SJSA1 (cell line): ENCODE measurements around the gene MAGI2. TPM values are rescaled to one million over a fixed set of nuclear protein-coding genes. Genes with fewer than 3 reads are reported as not detected.
A peak's percentile ranks its signal among the peaks of the same experiment; 100 is the strongest.

Experiments
- DNase-seq, 2 experiments: peaks; one replicate each; pipeline ENCODE4 v3.0.0-alpha.2; 2015 to 2020; ENCODE audit warnings: low spot score in 2 of 2, low read depth in 1 of 2
- H3K27ac ChIP-seq: fragments of 250-450 bp; sonication (Bioruptor Pico); 2 replicates; pipeline ENCODE4 v1.5.1; 2020; ENCODE audit warnings: mild to moderate bottlenecking, moderate library complexity
- H3K27me3 ChIP-seq: fragments of 250-450 bp; sonication (Bioruptor Pico); replicated peaks from 2 replicates; pipeline ENCODE4 v1.5.1; 2020; ENCODE audit warnings: mild to moderate bottlenecking, moderate library complexity
- H3K36me3 ChIP-seq: fragments of 250-450 bp; sonication (Bioruptor Pico); 2 replicates; pipeline ENCODE4 v1.5.1; 2020; ENCODE audit warnings: mild to moderate bottlenecking
- H3K4me1 ChIP-seq: fragments of 250-450 bp; sonication (Bioruptor Pico); replicated peaks from 2 replicates; pipeline ENCODE4 v1.6.1; 2021; ENCODE audit warnings: mild to moderate bottlenecking
- H3K4me3 ChIP-seq: fragments of 250-450 bp; sonication (Bioruptor Pico); 2 replicates; pipeline ENCODE4 v1.5.1; 2020; ENCODE audit warnings: mild to moderate bottlenecking
- H3K9me3 ChIP-seq: fragments of 250-450 bp; sonication (Bioruptor Pico); replicated peaks from 2 replicates; pipeline ENCODE4 v1.5.1; 2020; ENCODE audit warnings: mild to moderate bottlenecking
- total RNA-seq: library from RNA; depleted of rRNA; stranded (reverse); fragments of >200 nt; shearing (Covaris generic); gene quantifications from 2 replicates; pipeline ENCODE4 v1.2.3, GENCODE V29; 2014

The MAGI2 gene
- total RNA-seq, 1 experiment from 2014 or later = 0.82 TPM

DNA sequence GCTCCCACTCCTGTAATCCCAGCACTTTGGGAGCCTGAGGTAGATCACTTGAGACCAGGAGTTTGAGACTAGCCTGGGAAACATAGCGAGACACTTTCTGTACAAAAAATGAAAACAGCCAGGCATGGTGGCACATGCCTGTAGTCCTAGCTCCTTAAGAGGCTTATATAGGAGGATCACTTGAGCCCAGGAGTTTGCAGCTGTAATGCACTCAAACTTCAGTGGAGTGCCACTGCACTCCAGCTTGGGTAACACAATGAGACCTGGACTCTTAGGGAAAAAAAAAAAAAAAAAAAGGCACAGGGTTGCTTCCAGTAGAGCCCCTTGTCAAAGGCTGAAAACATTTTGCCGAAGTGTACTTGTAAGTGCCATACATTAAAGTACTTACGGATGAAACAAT, 1459.6 kb downstream of the MAGI2 start:
- no peak for DNase-seq
- Histone ChIP-seq H3K27ac (no peak overlapping the region), H3K4me3 (no peak overlapping the region), H3K27me3 (no peaks in the 10 kb centered on the region), H3K9me3 (no peaks in the 10 kb centered on the region), H3K36me3 (no peaks in the 10 kb centered on the region), H3K4me1 (no peaks in the 10 kb centered on the region)

- no peak overlapping the region for H3K27ac ChIP-seq
- H3K9me3 ChIP-seq = no peaks in the 10 kb centered on the region
- DNase-seq = no peak
- no peaks in the 10 kb centered on the region for H3K27me3 ChIP-seq
- H3K36me3 ChIP-seq = no peaks in the 10 kb centered on the region
- H3K4me3 ChIP-seq = no peak overlapping the region
- no peaks in the 10 kb centered on the region for H3K4me1 ChIP-seq
Measured at GRCh38 chr7:77991656-77992055, 1461.8 kb downstream of the MAGI2 start.

DNA sequence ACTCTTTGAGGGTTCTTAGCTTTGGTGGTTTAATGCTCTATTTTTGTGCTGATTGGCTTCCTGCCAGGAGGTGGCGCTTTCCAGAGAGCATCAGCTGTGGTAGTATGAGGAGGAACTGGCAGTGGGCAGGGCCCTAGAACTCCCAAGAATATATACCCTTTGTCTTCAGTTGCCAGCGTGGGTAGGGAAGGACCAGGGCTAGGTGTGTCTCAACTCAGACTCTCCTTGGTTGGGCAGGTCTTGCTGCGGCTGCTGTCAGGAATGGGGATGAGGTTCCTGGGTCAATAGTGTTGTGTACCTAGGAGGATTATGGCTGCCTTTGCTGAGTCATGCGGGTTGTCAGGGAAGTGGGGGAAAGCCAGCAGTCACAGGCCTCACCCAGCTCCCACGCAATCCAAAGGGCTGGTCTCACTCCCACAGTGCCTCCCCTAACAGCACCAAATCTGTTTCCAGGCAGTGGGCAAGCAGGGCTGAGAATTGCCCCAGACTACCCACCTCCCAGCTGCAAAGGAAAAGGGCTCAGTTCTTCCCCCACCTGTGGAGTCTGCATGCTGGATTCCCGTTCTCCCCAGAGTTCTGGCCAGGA, 1463.4 kb downstream of the MAGI2 start:
- H3K4me3 ChIP-seq = no peak overlapping the region
- no peak overlapping the region for H3K27ac ChIP-seq
- no peaks in the 10 kb centered on the region for H3K4me1 ChIP-seq
- no peak for DNase-seq
- H3K27me3 ChIP-seq = no peaks in the 10 kb centered on the region
- H3K9me3 ChIP-seq = no peaks in the 10 kb centered on the region
- no peaks in the 10 kb centered on the region for H3K36me3 ChIP-seq

DNA sequence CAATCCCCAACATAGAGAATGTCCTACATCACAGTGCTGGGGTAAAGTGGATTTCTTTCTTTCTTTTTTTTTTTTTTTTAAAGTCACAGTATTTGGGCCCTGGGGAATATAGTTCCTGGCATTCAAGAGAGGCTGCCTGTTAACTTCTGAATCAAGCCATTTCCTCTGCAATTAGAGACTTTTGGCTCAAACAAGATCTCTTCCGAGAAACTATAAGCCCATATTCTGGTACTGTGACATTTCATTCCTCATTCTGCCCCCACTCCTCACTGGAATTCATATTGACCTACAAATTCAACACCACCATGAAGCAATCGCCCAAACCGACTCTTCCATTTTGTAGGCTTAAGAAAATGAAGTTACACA, 1467.5 kb downstream of the MAGI2 start:
- H3K4me1 ChIP-seq = peaks cover 7% of the 10 kb centered on the region
- H3K27me3 ChIP-seq = no peaks in the 10 kb centered on the region
- no peak overlapping the region for H3K4me3 ChIP-seq
- no peaks in the 10 kb centered on the region for H3K36me3 ChIP-seq
- no peak overlapping the region for H3K27ac ChIP-seq
- DNase-seq = no peak
- no peaks in the 10 kb centered on the region for H3K9me3 ChIP-seq

GRCh38 chr7:77985232-77985973, 1468.1 kb downstream of the MAGI2 start:
- Histone ChIP-seq H3K36me3 (no peaks in the 10 kb centered on the region), H3K9me3 (no peaks in the 10 kb centered on the region), H3K27me3 (no peaks in the 10 kb centered on the region), H3K4me1 (peaks cover 7% of the 10 kb centered on the region), H3K4me3 (no peak overlapping the region), H3K27ac (no peak overlapping the region)
- no peak for DNase-seq

DNA sequence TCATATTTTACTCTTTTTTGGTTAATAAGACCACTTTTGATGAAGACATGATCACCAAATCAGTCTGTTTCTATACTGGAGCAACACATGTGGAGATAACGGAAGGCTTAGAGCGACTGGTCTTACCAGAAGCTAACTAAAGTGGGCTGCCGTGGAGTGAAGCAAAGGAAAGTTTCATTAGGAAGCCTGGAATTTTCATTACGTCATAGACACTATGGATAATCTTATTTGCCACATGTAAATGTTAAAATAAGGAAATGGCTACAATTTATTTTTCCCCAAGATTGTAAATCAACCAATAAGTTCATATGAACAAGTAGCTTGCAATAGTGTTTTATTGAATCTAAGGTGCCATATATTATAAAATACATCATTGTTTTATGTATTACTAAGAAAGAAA, 1469.5 kb downstream of the MAGI2 start:
- no peaks in the 10 kb centered on the region for H3K36me3 ChIP-seq
- no peak overlapping the region for H3K4me3 ChIP-seq
- H3K9me3 ChIP-seq = no peaks in the 10 kb centered on the region
- H3K27ac ChIP-seq = no peak overlapping the region
- H3K4me1 ChIP-seq = peaks cover 7% of the 10 kb centered on the region
- no peaks in the 10 kb centered on the region for H3K27me3 ChIP-seq
- DNase-seq = no peak

GRCh38 chr7:77982926-77983550, 1470.4 kb downstream of the MAGI2 start:
- no peaks in the 10 kb centered on the region for H3K36me3 ChIP-seq
- H3K4me1 ChIP-seq = peaks cover 7% of the 10 kb centered on the region
- no peak overlapping the region for H3K27ac ChIP-seq
- H3K27me3 ChIP-seq = no peaks in the 10 kb centered on the region
- no peaks in the 10 kb centered on the region for H3K9me3 ChIP-seq
- no peak overlapping the region for H3K4me3 ChIP-seq
- DNase-seq = peak in 1 of 2 experiments; percentile 24

DNA sequence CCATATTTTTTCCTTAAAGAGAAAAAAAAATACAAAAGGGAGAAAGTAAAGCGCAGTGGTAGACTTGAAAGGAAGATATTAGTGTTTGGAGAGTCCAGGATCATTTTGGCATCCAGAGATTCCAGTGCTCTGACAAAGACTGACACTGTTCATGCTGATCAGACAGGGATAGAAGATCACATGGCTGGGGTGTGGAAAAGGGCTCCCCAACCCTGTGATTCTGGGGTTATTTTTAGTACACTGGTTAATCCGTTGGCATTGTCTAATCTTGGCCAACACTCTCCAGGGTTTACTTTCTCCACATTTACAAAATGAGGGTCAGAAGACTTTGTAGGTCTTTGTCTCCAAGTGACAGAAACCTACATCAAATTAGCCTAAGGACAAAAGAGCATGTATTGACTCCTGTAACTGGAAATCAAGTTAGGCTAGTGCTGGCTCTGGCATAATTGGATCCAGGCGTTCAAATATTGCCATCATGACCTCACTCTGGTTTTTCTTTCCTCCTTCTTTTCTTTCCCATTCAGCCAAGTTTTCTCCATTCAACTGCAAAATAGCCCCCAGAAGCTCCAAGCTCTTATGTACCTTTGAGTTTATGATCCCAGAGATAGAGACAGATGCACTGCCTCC, 1473.3 kb downstream of the MAGI2 start:
- Histone ChIP-seq H3K4me3 (no peak overlapping the region), H3K9me3 (no peaks in the 10 kb centered on the region), H3K36me3 (no peaks in the 10 kb centered on the region), H3K4me1 (peaks cover 7% of the 10 kb centered on the region), H3K27ac (no peak overlapping the region), H3K27me3 (no peaks in the 10 kb centered on the region)
- DNase-seq = no peak

- Histone ChIP-seq H3K27ac (no peak overlapping the region), H3K9me3 (no peaks in the 10 kb centered on the region), H3K27me3 (no peaks in the 10 kb centered on the region), H3K4me1 (peaks cover 7% of the 10 kb centered on the region), H3K4me3 (no peak overlapping the region), H3K36me3 (no peaks in the 10 kb centered on the region)
- DNase-seq = no peak
Measured at GRCh38 chr7:77979219-77979618, 1474.2 kb downstream of the MAGI2 start.

- Histone ChIP-seq H3K9me3 (no peaks in the 10 kb centered on the region), H3K4me1 (no peaks in the 10 kb centered on the region), H3K4me3 (no peak overlapping the region), H3K27ac (no peak overlapping the region), H3K27me3 (no peaks in the 10 kb centered on the region; the same call in 1 of the 2 replicates), H3K36me3 (no peaks in the 10 kb centered on the region)
- DNase-seq = no peak
Measured at GRCh38 chr7:77975672-77976480, 1477.6 kb downstream of the MAGI2 start.

GRCh38 chr7:77971726-77972125, 1481.7 kb downstream of the MAGI2 start:
- Histone ChIP-seq H3K36me3 (no peaks in the 10 kb centered on the region), H3K9me3 (no peaks in the 10 kb centered on the region), H3K4me1 (no peaks in the 10 kb centered on the region), H3K4me3 (no peak overlapping the region), H3K27ac (no peak overlapping the region), H3K27me3 (no peaks in the 10 kb centered on the region; the same call in 1 of the 2 replicates)
- no peak for DNase-seq

DNA sequence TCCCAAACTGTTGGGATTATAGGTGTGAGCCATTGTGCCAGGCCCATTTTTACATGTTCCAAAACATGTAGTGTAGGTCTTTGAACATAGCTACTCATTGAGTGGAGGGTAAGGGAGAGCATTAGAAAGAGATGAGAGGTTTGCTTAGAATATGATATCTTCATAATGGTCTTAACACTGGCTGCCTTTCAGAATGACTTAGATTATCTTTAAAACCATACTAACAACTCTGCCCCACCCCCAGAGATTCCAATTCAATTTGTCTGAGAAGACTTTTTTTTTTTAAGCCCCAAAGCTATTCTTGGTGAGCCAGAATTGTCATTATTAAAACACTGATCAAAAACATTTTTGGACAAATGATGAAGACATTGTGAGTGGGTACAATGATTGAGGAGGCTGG, 1486.0 kb downstream of the MAGI2 start:
- no peaks in the 10 kb centered on the region for H3K36me3 ChIP-seq
- no peaks in the 10 kb centered on the region for H3K9me3 ChIP-seq
- no peak for DNase-seq
- no peak overlapping the region for H3K27ac ChIP-seq
- H3K4me1 ChIP-seq = no peaks in the 10 kb centered on the region
- no peak overlapping the region for H3K4me3 ChIP-seq
- H3K27me3 ChIP-seq = no peaks in the 10 kb centered on the region; the same call in 1 of the 2 replicates
